ENCODE measurements around the gene IL17C.

DNA sequence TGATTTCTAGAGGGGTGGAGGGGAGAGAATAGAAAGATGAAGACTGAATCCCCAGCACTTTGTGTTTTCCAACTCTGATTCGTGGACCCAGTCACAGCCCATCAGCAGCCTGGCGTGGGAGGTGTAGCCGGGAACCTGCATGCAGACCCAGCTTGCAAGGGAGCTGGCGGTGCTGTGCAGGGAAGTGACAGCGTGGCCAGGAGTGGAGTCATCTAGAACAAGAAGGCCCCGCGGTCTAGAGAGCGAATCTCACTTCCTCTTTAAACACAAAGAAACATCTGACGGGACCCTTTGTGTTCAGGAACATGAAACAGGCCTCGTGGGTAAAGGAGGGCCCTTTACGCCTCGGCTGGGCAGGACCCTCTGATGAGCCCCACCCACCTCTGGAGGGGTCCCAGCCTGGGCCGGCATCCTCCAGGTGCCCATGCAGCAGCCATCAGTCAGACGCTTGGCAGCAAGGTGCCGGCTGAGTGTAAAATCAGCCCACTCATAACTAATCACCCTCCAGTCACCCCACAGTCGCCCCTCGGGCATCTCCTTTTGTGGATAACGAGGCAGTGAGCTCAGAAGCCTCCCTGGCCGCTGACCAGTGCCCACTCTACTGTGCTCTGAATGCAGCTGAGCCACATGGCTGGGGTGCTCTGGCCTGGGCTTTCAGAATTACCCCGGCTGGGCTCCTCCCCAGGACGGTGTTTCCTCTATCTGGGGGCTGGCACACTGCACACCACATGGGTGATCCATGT is 43.5 kb downstream of the IL17C start:
- TF ChIP-seq, protein P1, sequence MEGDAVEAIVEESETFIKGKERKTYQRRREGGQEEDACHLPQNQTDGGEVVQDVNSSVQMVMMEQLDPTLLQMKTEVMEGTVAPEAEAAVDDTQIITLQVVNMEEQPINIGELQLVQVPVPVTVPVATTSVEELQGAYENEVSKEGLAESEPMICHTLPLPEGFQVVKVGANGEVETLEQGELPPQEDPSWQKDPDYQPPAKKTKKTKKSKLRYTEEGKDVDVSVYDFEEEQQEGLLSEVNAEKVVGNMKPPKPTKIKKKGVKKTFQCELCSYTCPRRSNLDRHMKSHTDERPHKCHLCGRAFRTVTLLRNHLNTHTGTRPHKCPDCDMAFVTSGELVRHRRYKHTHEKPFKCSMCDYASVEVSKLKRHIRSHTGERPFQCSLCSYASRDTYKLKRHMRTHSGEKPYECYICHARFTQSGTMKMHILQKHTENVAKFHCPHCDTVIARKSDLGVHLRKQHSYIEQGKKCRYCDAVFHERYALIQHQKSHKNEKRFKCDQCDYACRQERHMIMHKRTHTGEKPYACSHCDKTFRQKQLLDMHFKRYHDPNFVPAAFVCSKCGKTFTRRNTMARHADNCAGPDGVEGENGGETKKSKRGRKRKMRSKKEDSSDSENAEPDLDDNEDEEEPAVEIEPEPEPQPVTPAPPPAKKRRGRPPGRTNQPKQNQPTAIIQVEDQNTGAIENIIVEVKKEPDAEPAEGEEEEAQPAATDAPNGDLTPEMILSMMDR (IDR thresholded peaks at IDR 0.05; ENCODE audit: low read length), result no peak
- no peak for TF ChIP-seq EZH2 (IDR thresholded peaks at IDR 0.05; ENCODE audit: borderline replicate concordance, low read length)
